Suprapubic skin (tissue), 4 donors: ENCODE results near the gene CISD1.

Source experiments
- POLR2A ChIP-seq, 2 donors: fragments of 450-650 bp; IDR thresholded peaks; one replicate each; pipeline ENCODE4 v1.6.1; 2017; ENCODE audit warnings: antibody characterized with exemption in 2 of 2, mild to moderate bottlenecking in 2 of 2, moderate library complexity in 2 of 2
- POLR2AphosphoS5 ChIP-seq, 3 donors: sonication (generic); formaldehyde crosslinking; IDR thresholded peaks; one replicate each; pipeline ENCODE4 v1.6.1; 2017; ENCODE audit warnings: antibody characterized with exemption in 3 of 3
- TF ChIP-seq, protein P1 (sequence below), 2 donors: fragments of 200-600 bp in 1 of 2; fragments of 450-650 bp in 1 of 2; sonication (generic) in 1 of 2; IDR thresholded peaks; one replicate each; pipeline ENCODE4 v1.5.1; 2016 to 2019; ENCODE audit warnings: antibody characterized with exemption in 2 of 2, mild to moderate bottlenecking in 1 of 2, moderate library complexity in 1 of 2

GRCh38 chr10:58320351-58321049 lies 51.5 kb downstream of the CISD1 start:
- no peak for TF ChIP-seq POLR2A (IDR thresholded peaks at IDR 0.05)
- TF ChIP-seq, protein P1, sequence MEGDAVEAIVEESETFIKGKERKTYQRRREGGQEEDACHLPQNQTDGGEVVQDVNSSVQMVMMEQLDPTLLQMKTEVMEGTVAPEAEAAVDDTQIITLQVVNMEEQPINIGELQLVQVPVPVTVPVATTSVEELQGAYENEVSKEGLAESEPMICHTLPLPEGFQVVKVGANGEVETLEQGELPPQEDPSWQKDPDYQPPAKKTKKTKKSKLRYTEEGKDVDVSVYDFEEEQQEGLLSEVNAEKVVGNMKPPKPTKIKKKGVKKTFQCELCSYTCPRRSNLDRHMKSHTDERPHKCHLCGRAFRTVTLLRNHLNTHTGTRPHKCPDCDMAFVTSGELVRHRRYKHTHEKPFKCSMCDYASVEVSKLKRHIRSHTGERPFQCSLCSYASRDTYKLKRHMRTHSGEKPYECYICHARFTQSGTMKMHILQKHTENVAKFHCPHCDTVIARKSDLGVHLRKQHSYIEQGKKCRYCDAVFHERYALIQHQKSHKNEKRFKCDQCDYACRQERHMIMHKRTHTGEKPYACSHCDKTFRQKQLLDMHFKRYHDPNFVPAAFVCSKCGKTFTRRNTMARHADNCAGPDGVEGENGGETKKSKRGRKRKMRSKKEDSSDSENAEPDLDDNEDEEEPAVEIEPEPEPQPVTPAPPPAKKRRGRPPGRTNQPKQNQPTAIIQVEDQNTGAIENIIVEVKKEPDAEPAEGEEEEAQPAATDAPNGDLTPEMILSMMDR (IDR thresholded peaks at IDR 0.05): no peak
- TF ChIP-seq POLR2AphosphoS5 (IDR thresholded peaks at IDR 0.05): no peak
